H7 (cell line): ENCODE results near the gene SLC5A1. TPM values are rescaled to one million over a fixed set of nuclear protein-coding genes. Genes with fewer than 3 reads are reported as not detected.
"Not testable (repeated sequence)": the region's sequence is repeated elsewhere in the genome, so short reads cannot be mapped to it uniquely, and the experiment has no call there.

Experiments
- DNase-seq: peaks from one replicate; pipeline ENCODE4 v3.0.0; 2012
- H3K27me3 ChIP-seq: 2 replicates; pipeline ENCODE4 v1.6.0; 2011; ENCODE audit warnings: mild to moderate bottlenecking, low read length; ENCODE audit not compliant: control insufficient read depth, insufficient read depth
- H3K36me3 ChIP-seq: replicated peaks from 2 replicates; pipeline ENCODE4 v1.5.1; 2011; ENCODE audit warnings: low read length; ENCODE audit not compliant: control insufficient read depth, insufficient read depth
- H3K4me3 ChIP-seq: 2 replicates; pipeline ENCODE4 v1.5.1; 2011; ENCODE audit warnings: low read depth, mild to moderate bottlenecking, control low read depth, low read length, moderate library complexity; ENCODE audit not compliant: insufficient read depth
- total RNA-seq: library from RNA; depleted of rRNA; stranded (reverse); fragments of >200 nt; shearing (Covaris generic); gene quantifications from 2 replicates; pipeline ENCODE4 v1.2.3, GENCODE V29; 2014

SLC5A1 gene
- total RNA-seq, 1 experiment from 2014 or later, result not detected

DNA sequence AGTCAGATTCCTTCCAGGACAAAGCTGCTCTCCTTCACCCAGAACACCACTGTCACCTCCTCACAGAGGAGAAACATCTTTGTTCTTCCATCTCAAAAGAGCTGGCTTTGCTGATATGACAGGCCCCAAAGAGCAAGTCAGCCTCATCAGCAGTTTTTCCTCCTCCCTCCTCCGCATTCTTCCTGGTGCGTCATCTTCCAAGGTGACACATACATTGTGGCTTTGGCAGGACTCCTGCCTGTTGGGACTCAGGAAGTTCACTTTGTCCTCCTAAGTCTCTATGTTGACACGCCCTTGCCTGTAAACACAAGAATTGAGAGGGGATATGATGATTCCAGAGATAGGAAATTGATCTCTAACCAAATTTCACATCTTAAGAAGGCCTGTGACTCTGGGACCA, 92.9 kb downstream of the SLC5A1 start:
- not testable (repeated sequence) for DNase-seq, H3K27me3 ChIP-seq, H3K4me3 ChIP-seq, H3K36me3 ChIP-seq

DNA sequence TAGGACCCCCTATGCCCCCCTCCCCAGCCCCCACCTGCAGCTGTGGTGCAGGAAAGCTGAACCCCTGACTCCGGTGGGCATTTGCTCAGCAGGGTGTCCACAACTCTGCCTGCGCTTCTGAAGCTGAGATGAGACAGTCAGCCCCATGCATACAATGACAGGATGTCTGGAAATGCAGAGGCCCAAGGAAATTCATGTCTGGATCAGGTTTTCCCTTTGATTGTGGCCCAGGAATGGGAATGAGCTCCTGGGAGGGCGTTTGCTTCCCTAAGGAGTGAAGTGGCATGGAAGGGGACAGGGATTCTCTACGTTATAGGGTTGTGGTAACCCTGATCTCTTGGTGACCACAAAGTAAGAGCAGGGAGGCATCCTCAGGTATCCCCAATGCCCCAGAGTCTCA, 93.8 kb downstream of the SLC5A1 start:
- H3K27me3 ChIP-seq, result not testable (repeated sequence)

DNA sequence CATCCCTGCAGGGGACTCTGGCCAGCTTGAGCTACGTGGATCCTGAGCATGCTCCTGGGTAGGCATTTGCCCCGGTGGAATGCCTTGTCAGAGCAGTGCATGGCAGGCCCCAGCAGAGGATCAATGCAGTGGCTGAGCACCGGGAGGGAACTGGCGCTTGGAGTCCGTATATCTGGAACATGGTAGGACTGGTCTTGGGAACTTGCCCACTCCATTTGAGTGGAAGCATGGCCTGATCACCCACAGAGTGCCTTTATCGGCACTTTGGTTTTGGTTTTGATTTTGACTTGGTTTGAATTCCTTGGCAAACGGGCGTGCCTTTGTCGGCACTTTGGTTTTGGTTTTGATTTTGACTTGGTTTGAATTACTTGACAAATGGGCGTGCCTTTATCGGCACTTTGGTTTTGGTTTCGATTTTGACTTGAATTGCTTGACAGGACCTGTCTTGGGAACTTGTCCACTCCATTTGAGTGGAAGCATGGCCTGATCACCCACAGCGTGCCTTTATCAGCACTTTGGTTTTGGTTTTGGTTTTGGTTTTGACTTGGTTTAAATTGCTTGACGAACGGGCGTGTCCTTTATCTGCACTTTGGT, 94.8 kb downstream of the SLC5A1 start:
- not testable (repeated sequence) for H3K36me3 ChIP-seq, DNase-seq, H3K27me3 ChIP-seq, H3K4me3 ChIP-seq

More for the DNA sequence above, 93.8 kb downstream of the SLC5A1 start:
- not testable (repeated sequence) for H3K36me3 ChIP-seq, DNase-seq, H3K4me3 ChIP-seq

DNA sequence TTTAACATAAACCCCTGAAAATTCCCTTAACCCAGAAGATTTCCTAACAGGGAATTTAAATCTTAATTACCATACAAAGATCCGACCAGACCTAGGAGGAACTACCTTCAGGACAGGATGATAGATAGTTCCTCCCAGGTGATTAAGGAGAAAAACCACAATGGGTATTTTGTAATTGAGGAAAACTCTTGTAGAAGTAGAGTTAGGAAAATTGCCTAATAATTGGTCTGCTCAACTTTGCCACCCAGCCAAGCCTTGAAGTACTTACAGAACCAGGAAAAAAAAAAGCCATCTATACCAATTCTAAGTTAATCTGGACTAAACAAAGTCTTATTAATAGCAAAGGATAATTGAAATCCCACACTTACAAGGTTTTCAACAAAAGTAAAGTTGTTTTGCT, 95.5 kb downstream of the SLC5A1 start:
- H3K27me3 ChIP-seq, H3K36me3 ChIP-seq, DNase-seq, H3K4me3 ChIP-seq: not testable (repeated sequence)

GRCh38 chr22:32140688-32141087, 97.6 kb downstream of the SLC5A1 start:
- DNase-seq, H3K36me3 ChIP-seq, H3K27me3 ChIP-seq, H3K4me3 ChIP-seq: not testable (repeated sequence)

DNA sequence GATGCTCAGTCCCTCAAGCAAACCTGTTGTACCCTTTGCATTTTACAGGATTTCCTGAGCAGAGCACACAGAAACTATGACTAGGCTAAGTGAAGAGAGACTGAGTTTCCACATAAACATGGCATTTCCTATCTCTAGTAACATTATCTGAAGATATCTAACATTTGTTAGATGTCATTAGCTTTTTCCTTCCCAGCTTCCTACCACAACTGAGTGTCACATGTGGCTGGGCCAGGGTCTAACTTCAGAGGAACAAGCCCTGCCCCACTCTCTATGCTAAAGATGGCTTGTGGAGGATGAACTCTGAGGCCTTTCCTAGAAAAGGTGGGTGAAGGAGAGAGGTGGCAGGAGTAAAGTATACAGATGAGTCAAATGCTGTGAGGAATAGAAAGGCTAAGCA, 99.5 kb downstream of the SLC5A1 start:
- Histone ChIP-seq H3K4me3 (no peak overlapping the region), H3K27me3 (no peaks in the 10 kb centered on the region), H3K36me3 (no peaks in the 10 kb centered on the region)
- no peak for DNase-seq

DNA sequence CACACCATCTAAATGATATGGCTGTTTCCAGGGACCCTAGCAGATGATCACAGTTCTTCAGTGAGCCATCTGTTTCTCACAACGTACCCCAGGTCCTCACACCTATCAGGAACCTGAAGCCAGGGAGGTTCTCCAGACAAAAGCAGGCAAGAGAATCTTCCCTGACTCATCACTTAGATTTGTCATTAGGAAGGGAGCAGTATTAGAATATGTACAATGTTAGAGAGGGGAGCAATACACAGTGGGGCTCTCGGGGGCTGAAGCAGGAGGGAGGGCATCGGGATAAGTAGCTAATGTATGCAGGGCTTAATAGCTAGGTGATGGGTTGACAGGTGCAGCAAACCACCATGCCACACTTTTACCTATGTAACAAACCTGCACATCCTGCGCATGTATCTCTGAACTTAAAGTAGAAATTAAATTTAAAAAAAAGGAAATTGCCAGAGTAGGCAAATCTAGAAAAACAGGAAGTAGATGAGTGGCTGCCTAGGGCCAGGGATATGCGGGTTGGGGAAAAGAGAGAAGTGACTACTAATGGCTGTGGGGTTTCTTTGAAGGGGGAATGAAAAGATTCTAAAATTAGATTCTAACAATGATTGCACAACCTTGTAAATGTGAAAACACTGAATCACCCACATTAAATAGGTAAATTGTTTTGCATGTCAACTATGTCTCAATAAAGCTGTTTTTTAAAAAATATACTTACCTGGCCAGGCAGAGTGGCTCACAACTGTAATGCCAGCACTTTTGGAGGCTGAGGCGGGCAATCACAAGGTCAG, 101.6 kb downstream of the SLC5A1 start:
- no peak for DNase-seq
- H3K36me3 ChIP-seq, result no peaks in the 10 kb centered on the region
- H3K4me3 ChIP-seq, result no peak overlapping the region
- H3K27me3 ChIP-seq, result no peaks in the 10 kb centered on the region

DNA sequence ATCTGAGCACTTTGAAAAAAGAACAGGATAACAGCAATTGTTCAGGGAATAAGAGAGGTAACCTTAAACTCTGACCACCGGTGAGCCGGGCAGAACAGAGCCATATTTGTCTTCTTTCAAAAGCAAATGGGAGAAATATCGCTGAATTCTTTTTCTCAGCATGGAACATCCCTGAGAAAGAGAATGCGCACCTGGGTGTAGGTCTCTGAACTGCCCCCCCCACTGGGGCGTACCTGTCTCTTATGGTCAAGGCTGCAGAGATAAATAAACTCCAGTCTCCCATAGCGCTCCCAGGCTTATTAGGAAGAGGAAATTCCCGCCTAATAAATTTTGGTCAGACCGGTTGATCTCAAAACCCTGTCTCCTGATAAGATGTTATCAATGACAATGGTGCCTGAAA, 104.1 kb downstream of the SLC5A1 start:
- not testable (repeated sequence) for H3K27me3 ChIP-seq, H3K4me3 ChIP-seq, DNase-seq, H3K36me3 ChIP-seq

DNA sequence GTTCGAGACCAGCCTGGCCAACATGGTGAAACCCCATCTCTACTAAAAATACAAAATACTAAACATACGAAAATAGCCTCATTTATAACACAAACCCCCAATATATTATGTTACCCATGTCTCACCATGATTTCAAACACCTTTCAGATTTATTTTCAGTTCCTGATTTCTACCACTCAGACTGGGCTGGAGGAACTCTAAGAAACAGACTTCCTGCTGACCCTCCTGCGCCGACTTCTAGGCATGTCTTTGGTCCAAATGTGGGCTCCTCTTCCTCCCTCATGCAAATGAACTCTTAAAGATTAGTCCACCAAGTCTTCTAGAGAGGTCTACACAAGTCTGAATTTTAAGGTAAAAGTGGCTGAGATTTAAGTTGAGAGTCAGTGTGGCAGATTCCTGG, 105.3 kb downstream of the SLC5A1 start:
- not testable (repeated sequence) for H3K4me3 ChIP-seq, H3K36me3 ChIP-seq, DNase-seq, H3K27me3 ChIP-seq

GRCh38 chr22:32150647-32151046, 107.6 kb downstream of the SLC5A1 start:
- H3K36me3 ChIP-seq, H3K27me3 ChIP-seq: not testable (repeated sequence)

DNA sequence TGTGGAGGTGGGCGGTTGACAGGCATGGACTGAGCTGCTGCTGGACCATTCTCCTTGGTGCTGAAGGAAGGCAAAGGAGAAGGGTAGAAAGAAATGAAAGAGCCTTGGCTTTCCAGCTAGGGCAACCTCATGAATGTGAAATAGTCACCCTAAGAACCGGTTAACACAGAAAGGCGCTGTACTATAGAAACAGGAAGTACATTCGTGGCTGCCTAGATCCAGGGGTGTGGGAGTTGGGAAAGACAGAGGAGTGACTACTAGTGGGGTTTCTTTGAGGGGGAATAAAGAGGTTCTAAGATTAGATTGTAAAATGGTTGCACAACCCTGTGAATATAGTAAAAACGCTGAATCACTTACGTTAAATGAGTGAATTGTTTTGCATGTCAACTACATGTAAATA, 108.6 kb downstream of the SLC5A1 start:
- H3K36me3 ChIP-seq, H3K4me3 ChIP-seq, DNase-seq, H3K27me3 ChIP-seq: not testable (repeated sequence)

More at GRCh38 chr22:32150647-32151046, 107.6 kb downstream of the SLC5A1 start:
- DNase-seq, H3K4me3 ChIP-seq: not testable (repeated sequence)

- not testable (repeated sequence) for DNase-seq, H3K36me3 ChIP-seq, H3K27me3 ChIP-seq, H3K4me3 ChIP-seq
Observed at GRCh38 chr22:32154727-32155126, 111.7 kb downstream of the SLC5A1 start.

DNA sequence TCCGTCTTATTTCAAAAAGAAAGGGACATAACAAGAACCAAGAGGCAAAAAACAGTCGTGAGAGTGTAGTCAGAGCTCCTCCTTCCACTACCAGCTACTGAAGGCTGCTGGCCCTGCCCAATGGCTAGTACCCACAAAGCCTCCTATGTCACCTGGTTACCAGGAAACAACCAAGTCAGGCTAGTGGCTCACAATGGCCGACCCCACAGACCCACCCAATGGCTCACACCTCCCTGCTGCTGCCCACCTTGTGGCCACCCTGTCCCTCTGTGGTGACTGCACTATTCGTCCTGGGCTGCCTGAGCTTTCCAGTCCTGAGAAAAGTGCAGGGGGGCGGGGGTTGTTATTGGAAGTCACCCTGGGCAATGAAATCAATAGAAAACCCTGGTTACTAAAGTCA, 114.6 kb downstream of the SLC5A1 start:
- not testable (repeated sequence) for DNase-seq, H3K27me3 ChIP-seq, H3K4me3 ChIP-seq, H3K36me3 ChIP-seq

- Histone ChIP-seq H3K36me3 (no peaks in the 10 kb centered on the region), H3K4me3 (no peak within 1 kb of the TSS), H3K27me3 (no peaks in the 10 kb centered on the region)
- DNase-seq, result peak; percentile 39
Observed at GRCh38 chr22:32158712-32159533, 115.9 kb downstream of the SLC5A1 start, which contains the start of gene C22orf42. Gene C22orf42, minus strand, starts transcription at chr22:32159303. Its CDS starts 88 bp downstream, at chr22:32159215.

- H3K27me3 ChIP-seq, H3K4me3 ChIP-seq, H3K36me3 ChIP-seq, DNase-seq: not testable (repeated sequence)
Observed at GRCh38 chr22:32160411-32160810, 117.3 kb downstream of the SLC5A1 start.
